ENCODE data around the gene GRHPR.

The GRHPR gene

GRCh38 chr9:37426846-37427245 lies 4.3 kb downstream of the GRHPR start:
- DNase-seq (ENCODE audit: extremely low read depth, low read depth) = no peak
- no peak overlapping the region for H3K4me3 ChIP-seq (replicated peaks; ENCODE audit: low read depth, low read length)
- TF ChIP-seq CTCF (IDR thresholded peaks at IDR 0.05; ENCODE audit: low read depth, low read length, missing control alignments) = no peak

GRCh38 chr9:37428345-37428744 lies 5.8 kb downstream of the GRHPR start:
- TF ChIP-seq CTCF (IDR thresholded peaks at IDR 0.05; ENCODE audit: low read depth, low read length, missing control alignments) = no peak
- no peak overlapping the region for H3K4me3 ChIP-seq (replicated peaks; ENCODE audit: low read depth, low read length)
- DNase-seq (ENCODE audit: extremely low read depth, low read depth) = no peak

GRCh38 chr9:37429441-37430285 lies 7.2 kb downstream of the GRHPR start:
- no peak for DNase-seq (ENCODE audit: extremely low read depth, low read depth)
- TF ChIP-seq CTCF (IDR thresholded peaks at IDR 0.05; ENCODE audit: low read depth, low read length, missing control alignments) = no peak
- no peak overlapping the region for H3K4me3 ChIP-seq (replicated peaks; ENCODE audit: low read depth, low read length)

GRCh38 chr9:37430841-37431597 lies 8.5 kb downstream of the GRHPR start:
- DNase-seq (ENCODE audit: extremely low read depth, low read depth) = no peak
- H3K4me3 ChIP-seq (replicated peaks; ENCODE audit: low read depth, low read length) = no peak overlapping the region
- no peak for TF ChIP-seq CTCF (IDR thresholded peaks at IDR 0.05; ENCODE audit: low read depth, low read length, missing control alignments)

GRCh38 chr9:37432020-37432419 lies 9.5 kb downstream of the GRHPR start:
- H3K4me3 ChIP-seq (replicated peaks; ENCODE audit: low read depth, low read length) = no peak overlapping the region
- TF ChIP-seq CTCF (IDR thresholded peaks at IDR 0.05; ENCODE audit: low read depth, low read length, missing control alignments) = no peak

GRCh38 chr9:37433867-37434371 lies 11.4 kb downstream of the GRHPR start:
- no peak for TF ChIP-seq CTCF (IDR thresholded peaks at IDR 0.05; ENCODE audit: low read depth, low read length, missing control alignments)
- no peak overlapping the region for H3K4me3 ChIP-seq (replicated peaks; ENCODE audit: low read depth, low read length)
- no peak for DNase-seq (ENCODE audit: extremely low read depth, low read depth)

More at GRCh38 chr9:37432020-37432419, 9.5 kb downstream of the GRHPR start:
- DNase-seq (ENCODE audit: extremely low read depth, low read depth) = no peak

Data from HFF-Myc (cell line).